KG1 (cell line): Measurements from ENCODE around the gene MSI2.
"Not testable (repeated sequence)": the region's sequence is repeated elsewhere in the genome, so short reads cannot be mapped to it uniquely, and the experiment has no call there.

ENCODE experiments used
- DNase-seq: peaks from one replicate; lab custom pipeline; 2025; lab: John Stamatoyannopoulos, UW

MSI2 gene

DNA sequence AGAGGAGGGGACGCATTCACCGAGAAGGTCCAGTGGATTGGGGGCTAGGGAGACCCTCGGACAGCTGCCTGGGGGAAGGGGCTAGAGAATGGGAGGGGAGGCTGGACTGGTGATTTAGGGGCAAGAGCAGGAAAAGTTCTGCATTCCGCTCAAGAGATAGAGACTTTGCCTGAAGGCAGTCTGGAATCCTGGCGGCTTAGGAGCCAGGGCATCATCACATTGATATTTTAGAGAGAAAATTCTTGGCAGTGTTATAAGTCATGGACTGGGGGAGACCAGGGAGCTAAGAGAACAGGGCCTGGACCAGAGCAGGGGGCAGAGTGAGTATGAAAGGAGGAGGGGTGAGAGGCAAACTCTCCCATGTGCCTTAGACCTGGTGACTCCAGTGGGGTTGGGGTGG, 35.8 kb downstream of the MSI2 start:
- no peak for DNase-seq

GRCh38 chr17:57293077-57293476, 36.8 kb downstream of the MSI2 start:
- no peak for DNase-seq

DNA sequence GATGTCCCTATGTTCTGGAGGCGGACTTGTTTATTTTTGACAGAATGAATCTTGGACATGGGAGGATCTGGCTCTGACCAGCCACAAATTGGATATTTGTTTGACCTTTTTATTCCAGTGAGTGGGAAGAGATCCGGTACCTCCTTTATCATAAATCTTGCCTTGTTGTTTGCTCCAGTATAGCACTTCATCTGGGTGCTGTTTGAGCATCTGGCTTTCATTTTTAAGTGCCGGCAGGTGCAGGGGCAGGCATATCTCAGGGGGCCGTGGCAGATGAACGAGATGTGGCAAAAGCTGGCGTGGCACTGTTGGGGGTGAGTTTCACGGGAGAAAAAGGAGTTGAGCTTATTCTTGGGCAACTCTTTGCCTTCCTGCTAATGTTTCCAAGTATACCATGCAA, 37.8 kb downstream of the MSI2 start:
- no peak for DNase-seq

DNA sequence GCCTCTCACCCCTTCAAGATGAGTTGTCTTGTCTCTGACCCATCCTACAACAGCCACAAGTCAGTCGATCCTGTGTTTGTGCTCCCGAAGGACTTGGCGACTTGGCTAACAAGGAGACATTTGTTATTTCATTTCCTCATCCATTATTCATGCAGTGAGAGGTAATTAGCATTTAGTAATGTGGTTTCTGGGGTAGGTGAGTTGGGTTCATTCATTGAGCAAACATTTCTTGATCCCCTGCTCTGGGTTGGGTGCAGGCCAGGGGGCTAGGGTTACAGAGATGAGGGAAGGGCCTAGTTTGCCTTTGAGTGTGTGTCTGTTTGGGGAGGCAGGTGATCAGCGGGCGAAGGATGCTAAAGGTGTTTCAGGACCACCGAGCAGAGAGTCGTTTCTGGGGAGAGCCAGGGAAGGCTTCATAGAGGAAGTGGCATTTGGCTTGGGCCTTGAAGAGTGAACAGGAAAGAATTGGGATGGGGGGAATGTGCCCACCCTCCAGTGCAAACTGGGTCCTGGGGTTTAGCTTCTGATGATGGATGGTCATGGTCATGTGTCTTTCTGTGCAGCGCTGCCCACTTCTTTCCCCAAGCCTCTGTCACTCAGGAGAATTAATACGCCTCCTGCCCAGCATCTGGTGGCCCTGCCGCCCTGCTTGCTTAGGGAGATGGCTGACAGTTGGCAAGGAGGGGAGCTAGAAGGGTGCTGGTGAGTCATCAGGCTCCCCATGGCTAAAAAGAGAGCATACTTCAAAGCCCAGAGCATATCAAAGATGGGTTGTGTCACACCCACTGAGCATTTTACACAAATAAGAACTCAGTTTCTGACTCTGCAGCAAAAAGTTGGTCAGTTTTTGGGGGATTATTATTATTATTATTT, 38.5 kb downstream of the MSI2 start:
- no peak for DNase-seq

- DNase-seq, result no peak
Observed at GRCh38 chr17:57295526-57296023, 39.3 kb downstream of the MSI2 start.

DNA sequence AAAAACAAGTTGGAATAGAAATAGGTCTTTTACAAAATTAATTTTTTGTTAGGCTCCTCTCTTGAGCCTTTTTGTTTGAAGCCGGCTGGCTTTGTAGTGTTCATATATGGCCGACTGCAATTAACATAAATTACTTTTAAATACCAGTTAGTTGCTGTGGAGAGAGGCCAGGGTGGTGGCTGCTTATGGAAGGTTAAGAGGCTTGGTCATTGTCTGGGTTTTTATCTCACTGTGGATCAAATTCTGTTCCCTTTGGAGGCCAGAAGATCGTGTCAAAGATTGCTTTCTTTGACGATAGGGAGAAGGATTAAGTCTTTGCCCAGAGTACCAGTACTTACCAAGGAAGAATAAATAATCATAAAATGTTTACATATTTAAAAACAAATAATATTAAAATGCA, 39.9 kb downstream of the MSI2 start:
- no peak for DNase-seq

- no peak for DNase-seq
Observed at GRCh38 chr17:57299176-57299575, 42.9 kb downstream of the MSI2 start.

DNA sequence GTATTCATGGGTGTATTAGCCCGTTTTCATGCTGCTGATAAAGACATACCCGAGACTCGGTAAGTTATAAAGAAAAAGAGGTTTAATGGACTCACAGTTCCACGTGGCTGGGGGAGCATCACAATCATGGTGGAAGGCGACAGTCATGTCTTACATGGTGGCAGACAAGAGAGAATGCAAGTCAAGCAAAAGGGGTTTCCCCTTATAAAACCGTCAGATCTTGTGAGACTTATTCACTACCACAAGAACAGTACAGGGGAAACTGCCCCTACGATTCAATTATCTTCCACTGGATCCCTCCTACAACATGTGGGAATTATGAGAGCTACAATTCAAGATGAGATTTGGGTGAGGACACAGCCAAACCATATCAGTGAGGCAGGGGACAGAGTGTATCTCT, 44.3 kb downstream of the MSI2 start:
- DNase-seq, result not testable (repeated sequence)

- DNase-seq, result no peak
Observed at GRCh38 chr17:57302690-57303465, 46.6 kb downstream of the MSI2 start.

- no peak for DNase-seq
Observed at GRCh38 chr17:57305144-57305728, 48.9 kb downstream of the MSI2 start.

GRCh38 chr17:57305908-57306504, 49.7 kb downstream of the MSI2 start:
- no peak for DNase-seq

- DNase-seq, result no peak
Observed at GRCh38 chr17:57308543-57309186, 52.3 kb downstream of the MSI2 start.

DNA sequence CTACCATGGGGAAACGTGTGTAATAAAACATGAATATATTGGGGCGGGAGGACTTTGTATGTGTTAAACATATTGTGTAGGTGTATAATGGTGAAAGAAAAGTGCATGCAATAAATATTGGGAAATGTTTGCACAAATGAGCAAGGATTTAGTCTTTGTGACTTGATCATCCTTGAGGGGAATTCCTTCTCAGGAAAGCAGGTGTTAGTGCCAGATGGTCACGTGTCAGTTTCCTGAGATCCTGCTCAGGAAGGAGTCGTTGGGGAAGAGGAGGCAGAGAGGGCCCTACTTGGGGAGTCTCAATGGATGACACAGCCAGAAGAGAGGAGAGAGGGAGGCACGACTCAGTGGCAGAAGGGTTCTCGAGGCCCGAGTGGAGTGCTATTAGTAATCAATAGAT, 53.2 kb downstream of the MSI2 start:
- no peak for DNase-seq

- no peak for DNase-seq
Observed at GRCh38 chr17:57311281-57312216, 55.2 kb downstream of the MSI2 start.

GRCh38 chr17:57312242-57312641, 55.9 kb downstream of the MSI2 start:
- DNase-seq, result no peak

- no peak for DNase-seq
Observed at GRCh38 chr17:57313097-57313835, 56.9 kb downstream of the MSI2 start.

DNA sequence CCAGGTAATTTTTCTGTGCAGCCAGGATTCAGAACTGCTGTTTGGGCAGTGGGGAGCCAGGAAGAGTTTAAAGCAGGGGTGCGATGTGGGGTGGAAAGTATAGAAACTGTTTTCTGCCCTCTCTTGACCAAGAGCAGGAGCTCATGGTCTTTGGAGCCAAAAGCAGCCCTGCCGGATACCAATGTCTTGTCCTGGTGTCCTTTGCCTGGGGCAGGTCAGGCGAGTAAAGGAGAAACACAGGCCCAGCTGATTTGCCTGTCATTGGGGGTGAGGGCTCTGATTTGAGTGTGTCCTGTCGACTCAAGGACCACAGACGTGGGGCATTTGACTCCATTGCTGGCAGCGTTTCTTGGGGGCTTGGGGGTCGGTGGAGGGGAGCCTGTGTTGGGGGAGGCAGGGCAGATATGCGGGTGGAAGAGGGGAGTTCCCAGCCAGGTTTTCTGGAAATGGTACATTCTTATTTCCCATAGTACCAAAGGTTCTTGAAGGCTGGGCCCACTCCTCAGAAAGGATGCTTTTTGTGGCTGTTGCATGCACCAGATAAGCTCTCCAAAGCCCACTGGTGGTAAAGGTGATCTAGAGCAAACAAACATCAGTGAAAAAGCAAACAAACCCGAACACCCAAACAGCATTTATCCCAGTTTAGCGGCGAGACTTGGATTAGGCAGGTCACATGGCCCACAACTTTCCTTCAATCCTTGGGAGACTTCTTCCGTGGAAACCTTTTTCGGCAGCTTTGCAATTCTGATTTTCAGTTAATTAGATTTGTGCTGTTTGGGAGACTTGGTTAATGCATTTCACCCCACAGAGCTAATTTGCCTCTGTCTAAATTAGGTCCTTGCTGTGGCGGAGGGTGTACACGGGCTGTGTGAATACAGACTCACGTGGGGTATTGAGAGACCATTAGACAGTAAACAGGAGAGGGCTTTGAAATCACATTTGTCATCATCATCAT, 59.0 kb downstream of the MSI2 start:
- no peak for DNase-seq

- no peak for DNase-seq
Observed at GRCh38 chr17:57316361-57316760, 60.0 kb downstream of the MSI2 start.

DNA sequence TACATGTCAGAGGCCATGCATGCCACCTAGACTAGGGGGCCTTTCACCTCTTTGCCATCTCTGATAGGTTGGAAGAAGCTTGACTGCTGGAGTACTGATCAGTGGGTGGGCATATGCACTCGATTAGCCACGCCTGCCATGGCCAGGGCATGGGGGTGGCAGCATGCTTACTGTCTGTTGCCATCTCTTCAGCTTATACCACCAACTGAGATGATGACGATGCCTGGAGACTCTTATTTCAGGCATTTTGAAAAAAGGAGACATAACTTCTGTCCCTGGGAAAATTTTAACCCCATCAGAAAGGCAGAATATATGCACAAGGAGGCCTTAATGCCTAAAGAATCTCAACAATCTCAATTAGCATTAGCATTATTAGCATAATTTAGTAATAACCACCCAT, 60.8 kb downstream of the MSI2 start:
- no peak for DNase-seq
